HepG2 (cell line): ENCODE results near the gene TBX6. TPM values are rescaled to one million over a fixed set of nuclear protein-coding genes. Genes with fewer than 3 reads are reported as not detected.

ENCODE experiments used
- AHR ChIP-seq: IDR thresholded peaks from 2 replicates; pipeline ENCODE4 v1.6.1; 2018; ENCODE audit warnings: missing genetic modification reagents, missing compliant biosample characterization
- CENPT ChIP-seq: sonication (generic); formaldehyde crosslinking; IDR thresholded peaks from 2 replicates; pipeline ENCODE4 v1.8.0; 2022; ENCODE audit warnings: low read depth, mild to moderate bottlenecking, moderate library complexity, missing genetic modification reagents
- CHCHD3 ChIP-seq: sonication (generic); formaldehyde crosslinking; IDR thresholded peaks from 2 replicates; pipeline ENCODE4 v1.8.0; 2022; ENCODE audit warnings: mild to moderate bottlenecking, missing genetic modification reagents, moderate library complexity
- DPF2 ChIP-seq: sonication (generic); formaldehyde crosslinking; IDR thresholded peaks from 2 replicates; pipeline ENCODE4 v1.4.0; 2020; ENCODE audit warnings: mild to moderate bottlenecking, low read depth, missing genetic modification reagents, borderline replicate concordance
- FOSL2 ChIP-seq: sonication (generic); formaldehyde crosslinking; IDR thresholded peaks from 2 replicates; pipeline ENCODE4 v1.4.0; 2020; ENCODE audit warnings: missing genetic modification reagents
- GABPB1 ChIP-seq: IDR thresholded peaks from 2 replicates; pipeline ENCODE4 v1.6.1; 2016; ENCODE audit warnings: mild to moderate bottlenecking, missing genetic modification reagents, moderate library complexity, missing compliant biosample characterization
- HNRNPUL1 ChIP-seq: fragments of 200-400 bp; formaldehyde crosslinking; IDR thresholded peaks from 2 replicates; pipeline ENCODE4 v1.6.1; 2017; ENCODE audit warnings: low read depth, mild to moderate bottlenecking, low read length, moderate library complexity
- KMT2A ChIP-seq: sonication (generic); formaldehyde crosslinking; IDR thresholded peaks from 2 replicates; pipeline ENCODE4 v1.4.0; 2020; ENCODE audit warnings: missing genetic modification reagents
- MED8 ChIP-seq: sonication (generic); formaldehyde crosslinking; IDR thresholded peaks from 2 replicates; pipeline ENCODE4 v1.8.1; 2023; ENCODE audit warnings: mild to moderate bottlenecking, missing genetic modification reagents; ENCODE audit not compliant: insufficient replicate concordance
- MEIS1 ChIP-seq: sonication (generic); formaldehyde crosslinking; IDR thresholded peaks from 2 replicates; pipeline ENCODE4 v1.9.0; 2021; ENCODE audit warnings: mild to moderate bottlenecking, missing genetic modification reagents, moderate library complexity, borderline replicate concordance
- MYC ChIP-seq: sonication (generic); formaldehyde crosslinking; IDR thresholded peaks from 2 replicates; pipeline ENCODE4 v1.9.0; 2021; ENCODE audit warnings: missing genetic modification reagents, borderline replicate concordance
- NFKBIZ ChIP-seq: IDR thresholded peaks from 2 replicates; pipeline ENCODE4 v1.6.1; 2018; ENCODE audit warnings: missing genetic modification reagents, missing compliant biosample characterization
- PHF5A ChIP-seq: IDR thresholded peaks from one replicate; pipeline ENCODE4 v1.6.1; 2018; ENCODE audit warnings: low read depth, missing genetic modification reagents; ENCODE audit not compliant: unreplicated experiment
- RAD21 ChIP-seq: fragments of 450-650 bp; formaldehyde crosslinking; IDR thresholded peaks from 2 replicates; pipeline ENCODE4 v1.5.0; 2020; ENCODE audit warnings: mild to moderate bottlenecking
- RXRA ChIP-seq: sonication (generic); formaldehyde crosslinking; IDR thresholded peaks from 2 replicates; pipeline ENCODE4 v1.5.1; 2020; ENCODE audit warnings: missing genetic modification reagents
- SOX13 ChIP-seq, 3 experiments: fragments of 450-650 bp in 1 of 3; sonication (generic) in 1 of 3; formaldehyde crosslinking in 1 of 3; IDR thresholded peaks in 2 of 3; conservative IDR thresholded peaks in 1 of 3; 2 replicates each; pipeline versions ENCODE4 v1.5.0 to v1.6.1; 2016 to 2020; ENCODE audit warnings: antibody characterized with exemption in 1 of 3, mild to moderate bottlenecking in 1 of 3, missing compliant biosample characterization in 1 of 3, missing genetic modification reagents in 1 of 3, moderate library complexity in 1 of 3
- SOX5 ChIP-seq: IDR thresholded peaks from 2 replicates; pipeline ENCODE4 v1.6.1; 2016; ENCODE audit warnings: borderline replicate concordance
- SPEN ChIP-seq: sonication (generic); formaldehyde crosslinking; IDR thresholded peaks from 2 replicates; pipeline ENCODE4 v1.5.1; 2020; ENCODE audit warnings: low read depth, mild to moderate bottlenecking, missing genetic modification reagents
- SRY ChIP-seq: sonication (generic); formaldehyde crosslinking; IDR thresholded peaks from 2 replicates; pipeline ENCODE4 v1.8.0; 2022; ENCODE audit warnings: mild to moderate bottlenecking, missing genetic modification reagents
- TEAD3 ChIP-seq: optimal IDR thresholded peaks from 2 replicates; pipeline ENCODE3; 2016; ENCODE audit warnings: borderline replicate concordance
- ZFP36L1 ChIP-seq: sonication (generic); formaldehyde crosslinking; IDR thresholded peaks from 2 replicates; pipeline ENCODE4 v1.8.0; 2022; ENCODE audit warnings: mild to moderate bottlenecking, missing genetic modification reagents, moderate library complexity
- ZNF124 ChIP-seq: sonication (generic); formaldehyde crosslinking; IDR thresholded peaks from 2 replicates; pipeline ENCODE4 v1.4.0; 2020; ENCODE audit warnings: missing genetic modification reagents
- ZNF354B ChIP-seq: sonication (generic); formaldehyde crosslinking; IDR thresholded peaks from 2 replicates; pipeline ENCODE4 v1.8.0; 2022; ENCODE audit warnings: mild to moderate bottlenecking, missing genetic modification reagents
- ZNF556 ChIP-seq: sonication (generic); formaldehyde crosslinking; IDR thresholded peaks from 2 replicates; pipeline ENCODE4 v1.4.0; 2020; ENCODE audit warnings: mild to moderate bottlenecking, missing genetic modification reagents, borderline replicate concordance
- ZNF616 ChIP-seq: sonication (generic); formaldehyde crosslinking; IDR thresholded peaks from 2 replicates; pipeline ENCODE4 v1.5.0; 2020; ENCODE audit warnings: low read depth, mild to moderate bottlenecking, missing genetic modification reagents
- ZNF792 ChIP-seq: IDR thresholded peaks from 2 replicates; pipeline ENCODE4 v1.6.1; 2016
- polyA plus RNA-seq, 8 experiments: library from polyadenylated mRNA; depleted of rRNA in 3 of 8; stranded (reverse) in 7 of 8; unstranded in 1 of 8; fragments of >200 nt; fragmentation: Illumina TruSeq in 4 of 8; extraction: Trizol in 4 of 8; gene quantifications; 2 replicates each; pipeline versions ENCODE4 v1.2.1 to v1.2.3, GENCODE V29; 2011 to 2016; ENCODE audit warnings: low read depth in 4 of 8, missing spikeins in 1 of 8, mixed read lengths in 1 of 8; ENCODE audit not compliant: insufficient read depth in 1 of 8
- total RNA-seq, 5 experiments: library from RNA; depleted of rRNA; stranded (reverse); fragments of >200 nt; fragmentation: Illumina TruSeq; extraction: Trizol; gene quantifications; 2 replicates each; pipeline ENCODE4 v1.2.3, GENCODE V29; 2016; ENCODE audit warnings: low read depth in 1 of 5
- TF ChIP-seq, protein P1 (sequence below): conservative IDR thresholded peaks from 2 replicates; pipeline ENCODE4 v1.6.1; 2018; ENCODE audit warnings: missing genetic modification reagents

The TBX6 gene
- total and polyA plus RNA-seq, 2 of the 13 experiments (the other 11 are each of a cell fraction or from before 2014, with no cell fraction given), result 0.24 to 0.42 TPM

- TF ChIP-seq DPF2 (CRISPR knock-in tag) (peak; percentile 65; the same call in 1 of the 2 replicates), AHR (CRISPR knock-in tag) (peak; percentile 36; the same call in 1 of the 2 replicates), HNRNPUL1 (no peak), MEIS1 (no peak), ZNF792 (CRISPR knock-in tag) (peak; percentile 49; the same call in 1 of the 2 replicates), ZNF124 (CRISPR knock-in tag) (no peak), SOX5 (peak; percentile 41; the same call in 1 of the 2 replicates), ZNF616 (CRISPR knock-in tag) (peak; percentile 78; the same call in 1 of the 2 replicates), NFKBIZ (CRISPR knock-in tag) (0 out of 2 replicates have a peak, but pooled peaks have one; percentile 54), SRY (CRISPR knock-in tag) (peak; percentile 80; the same call in 1 of the 2 replicates), PHF5A (CRISPR knock-in tag) (peak; percentile 50), TEAD3 (CRISPR knock-in tag) (peak; percentile 95), SOX13 (IDR thresholded peaks at IDR 0.05) (no peak), SOX13 (CRISPR knock-in tag; conservative IDR thresholded peaks at IDR 0.05 in 1 of 2, IDR thresholded peaks at IDR 0.05 in 1 of 2) (peak in 1 of 2 experiments; percentile 67; a peak in 2 of 4 replicates), FOSL2 (CRISPR knock-in tag) (peak; percentile 50), RAD21 (CRISPR knock-in tag) (peak; percentile 44; the same call in 1 of the 2 replicates), MED8 (CRISPR knock-in tag) (peak; percentile 27), ZFP36L1 (CRISPR knock-in tag) (no peak), ZNF354B (CRISPR knock-in tag) (0 out of 2 replicates have a peak, but pooled peaks have one; percentile 76), CENPT (CRISPR knock-in tag) (no peak), GABPB1 (CRISPR knock-in tag) (peak; percentile 89), KMT2A (CRISPR knock-in tag) (peak; percentile 48; the same call in 1 of the 2 replicates), SPEN (peak; percentile 93), MYC (CRISPR knock-in tag) (peak; percentile 71), CHCHD3 (0 out of 2 replicates have a peak, but pooled peaks have one; percentile 59), ZNF556 (CRISPR knock-in tag) (peak; percentile 82), RXRA (CRISPR knock-in tag) (peak; percentile 70)
- TF ChIP-seq, protein P1, sequence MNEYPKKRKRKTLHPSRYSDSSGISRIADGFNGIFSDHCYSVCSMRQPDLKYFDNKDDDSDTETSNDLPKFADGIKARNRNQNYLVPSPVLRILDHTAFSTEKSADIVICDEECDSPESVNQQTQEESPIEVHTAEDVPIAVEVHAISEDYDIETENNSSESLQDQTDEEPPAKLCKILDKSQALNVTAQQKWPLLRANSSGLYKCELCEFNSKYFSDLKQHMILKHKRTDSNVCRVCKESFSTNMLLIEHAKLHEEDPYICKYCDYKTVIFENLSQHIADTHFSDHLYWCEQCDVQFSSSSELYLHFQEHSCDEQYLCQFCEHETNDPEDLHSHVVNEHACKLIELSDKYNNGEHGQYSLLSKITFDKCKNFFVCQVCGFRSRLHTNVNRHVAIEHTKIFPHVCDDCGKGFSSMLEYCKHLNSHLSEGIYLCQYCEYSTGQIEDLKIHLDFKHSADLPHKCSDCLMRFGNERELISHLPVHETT (CRISPR knock-in tag), result peak; percentile 89
Observed at GRCh38 chr16:30096105-30096861, 4.6 kb upstream of the TBX6 start, which contains the start of gene YPEL3 (continued).
